OCI-LY1 (cell line): ENCODE results near the gene ACTL7B.

Experiments used
- H2AFZ ChIP-seq: fragments of 200-600 bp; sonication (generic), shearing (Covaris generic); 2 replicates; pipeline ENCODE4 v1.6.0; 2014; ENCODE audit warnings: antibody characterized with exemption, mild to moderate bottlenecking, low read length
- H3F3A ChIP-seq: fragments of 200-600 bp; sonication (generic), shearing (Covaris generic); 2 replicates; pipeline ENCODE4 v1.6.0; 2014; ENCODE audit warnings: mild to moderate bottlenecking, antibody characterized with exemption, low read length, moderate library complexity; ENCODE audit not compliant: insufficient read depth
- H3K27ac ChIP-seq: fragments of 200-600 bp; sonication (generic); 2 replicates; pipeline ENCODE4 v1.5.1; 2014; ENCODE audit warnings: low read length, mixed run types, mild to moderate bottlenecking, low read depth; ENCODE audit not compliant: poor library complexity, severe bottlenecking
- H3K27me3 ChIP-seq: fragments of 200-600 bp; sonication (generic); 2 replicates; pipeline ENCODE4 v1.6.0; 2014; ENCODE audit warnings: antibody characterized with exemption, mild to moderate bottlenecking, low read length, moderate library complexity; ENCODE audit not compliant: insufficient read depth
- H3K36me3 ChIP-seq: fragments of 200-600 bp; sonication (generic); 2 replicates; pipeline ENCODE4 v1.6.1; 2014; ENCODE audit warnings: mild to moderate bottlenecking, antibody characterized with exemption, low read length, moderate library complexity, mixed read lengths; ENCODE audit not compliant: insufficient read depth
- H3K4me1 ChIP-seq: fragments of 200-600 bp; sonication (generic); 2 replicates; pipeline ENCODE4 v1.5.1; 2014; ENCODE audit warnings: mild to moderate bottlenecking, low read length, moderate library complexity; ENCODE audit not compliant: insufficient read depth, severe bottlenecking
- H3K4me2 ChIP-seq: fragments of 200-600 bp; sonication (generic), shearing (Covaris generic); 2 replicates; pipeline ENCODE4 v1.6.1; 2014; ENCODE audit warnings: low read length
- H3K4me3 ChIP-seq: fragments of 200-600 bp; sonication (generic); 2 replicates; pipeline ENCODE4 v1.5.1; 2014; ENCODE audit warnings: low read length, low read depth, mild to moderate bottlenecking, mixed read lengths; ENCODE audit not compliant: poor library complexity, severe bottlenecking
- H3K79me2 ChIP-seq: fragments of 200-600 bp; shearing (Covaris generic); 2 replicates; pipeline ENCODE4 v1.6.1; 2016; ENCODE audit warnings: mixed run types, low read length, mixed read lengths; ENCODE audit not compliant: insufficient read depth
- H3K9ac ChIP-seq: fragments of 200-600 bp; sonication (generic), shearing (Covaris generic); 2 replicates; pipeline ENCODE4 v1.6.1; 2014; ENCODE audit warnings: mild to moderate bottlenecking, low read length, mixed read lengths
- H3K9me2 ChIP-seq: fragments of 200-600 bp; sonication (generic), shearing (Covaris generic); 2 replicates; pipeline ENCODE4 v1.6.1; 2014; ENCODE audit warnings: low read depth, mild to moderate bottlenecking, low read length, mixed read lengths
- H3K9me3 ChIP-seq: fragments of 200-600 bp; shearing (Covaris generic); 2 replicates; pipeline ENCODE4 v1.6.1; 2014; ENCODE audit warnings: low read length, mixed read lengths
- H4K20me1 ChIP-seq: fragments of 200-600 bp; sonication (generic), shearing (Covaris generic); 2 replicates; pipeline ENCODE4 v1.6.0; 2016; ENCODE audit warnings: mild to moderate bottlenecking, low read length; ENCODE audit not compliant: insufficient read depth
- CTCF ChIP-seq: fragments of 200-600 bp; sonication (generic), shearing (Covaris generic); IDR thresholded peaks from 2 replicates; pipeline ENCODE4 v1.5.1; 2017; ENCODE audit warnings: mild to moderate bottlenecking, antibody characterized with exemption, low read length, moderate library complexity, mixed read lengths
- EZH2 ChIP-seq: fragments of 200-600 bp; sonication (generic), shearing (Covaris generic); IDR thresholded peaks from 2 replicates; pipeline ENCODE4 v1.8.0; 2017; ENCODE audit warnings: borderline replicate concordance, mixed run types, mild to moderate bottlenecking, antibody characterized with exemption, low read length, moderate library complexity, mixed read lengths

The ACTL7B gene

GRCh38 chr9:108837530-108837929, 18.3 kb downstream of the ACTL7B start:
- TF ChIP-seq CTCF: no peak
- Histone ChIP-seq H3K36me3 (no peaks in the 10 kb centered on the region), H3F3A (no peaks in the 10 kb centered on the region), H3K4me2 (no peak overlapping the region), H2AFZ (no peak overlapping the region), H3K9ac (no peak overlapping the region), H3K79me2 (no peaks in the 10 kb centered on the region), H3K9me3 (no peaks in the 10 kb centered on the region), H3K9me2 (no peaks in the 10 kb centered on the region), H3K4me1 (no peaks in the 10 kb centered on the region), H3K27ac (no peak overlapping the region), H3K27me3 (no peaks in the 10 kb centered on the region), H4K20me1 (no peaks in the 10 kb centered on the region), H3K4me3 (no peak overlapping the region)

GRCh38 chr9:108836781-108837180, 19.0 kb downstream of the ACTL7B start:
- Histone ChIP-seq H3K4me1 (no peaks in the 10 kb centered on the region), H2AFZ (no peak overlapping the region), H3K9ac (no peak overlapping the region), H3K79me2 (no peaks in the 10 kb centered on the region), H3K9me3 (no peaks in the 10 kb centered on the region), H3K36me3 (no peaks in the 10 kb centered on the region), H3K4me2 (no peak overlapping the region), H3K4me3 (no peak overlapping the region), H3F3A (no peaks in the 10 kb centered on the region), H4K20me1 (no peaks in the 10 kb centered on the region), H3K27ac (no peak overlapping the region), H3K9me2 (no peaks in the 10 kb centered on the region), H3K27me3 (no peaks in the 10 kb centered on the region)
- no peak for TF ChIP-seq CTCF
- no peak for TF ChIP-seq EZH2

- no peak overlapping the region for H3K4me3 ChIP-seq
- H4K20me1 ChIP-seq: no peaks in the 10 kb centered on the region
- H3F3A ChIP-seq: no peaks in the 10 kb centered on the region
- no peaks in the 10 kb centered on the region for H3K9me2 ChIP-seq
- TF ChIP-seq EZH2: no peak
- TF ChIP-seq CTCF: no peak
- H3K27me3 ChIP-seq: no peaks in the 10 kb centered on the region
- no peak overlapping the region for H3K9ac ChIP-seq
- no peaks in the 10 kb centered on the region for H3K79me2 ChIP-seq
- H3K4me1 ChIP-seq: no peaks in the 10 kb centered on the region
- no peaks in the 10 kb centered on the region for H3K9me3 ChIP-seq
- no peak overlapping the region for H2AFZ ChIP-seq
- H3K27ac ChIP-seq: no peak overlapping the region
- H3K4me2 ChIP-seq: no peak overlapping the region
- no peaks in the 10 kb centered on the region for H3K36me3 ChIP-seq
These were observed 19.5 kb downstream of the ACTL7B start for GRCh38 chr9:108836319-108836718.
